ENCODE measurements around the gene REC8. TPM values are rescaled to one million over a fixed set of nuclear protein-coding genes. Genes with fewer than 3 reads are reported as not detected.

REC8 gene
- total and polyA plus RNA-seq, 2 of the 13 experiments (the other 11 are each of a cell fraction or from before 2014, with no cell fraction given), result 3.4 to 14.7 TPM

- TF ChIP-seq MAFG (CRISPR knock-in tag; IDR thresholded peaks at IDR 0.05) (no peak), ZFP36L1 (CRISPR knock-in tag; IDR thresholded peaks at IDR 0.05) (no peak; the same call in 1 of the 2 replicates), ZMYM3 (CRISPR knock-in tag; IDR thresholded peaks at IDR 0.05) (peak; percentile 71), ZNF280B (CRISPR knock-in tag; IDR thresholded peaks at IDR 0.05; ENCODE audit: borderline replicate concordance) (no peak), SPEN (CRISPR knock-in tag; IDR thresholded peaks at IDR 0.05; ENCODE audit: low read depth) (peak; percentile 84), ZNF20 (CRISPR knock-in tag; IDR thresholded peaks at IDR 0.05) (no peak), ZNF451 (CRISPR knock-in tag; IDR thresholded peaks at IDR 0.05) (peak; percentile 78; the same call in 1 of the 2 replicates), TERF1 (CRISPR knock-in tag; IDR thresholded peaks at IDR 0.05) (no peak), GLI4 (CRISPR knock-in tag; IDR thresholded peaks at IDR 0.05; ENCODE audit: borderline replicate concordance) (no peak), HIVEP1 (CRISPR knock-in tag; IDR thresholded peaks at IDR 0.05) (peak; percentile 87), AHR (CRISPR knock-in tag; IDR thresholded peaks at IDR 0.05) (peak; percentile 26; the same call in 1 of the 2 replicates), ZNF703 (CRISPR knock-in tag; IDR thresholded peaks at IDR 0.05; ENCODE audit: borderline replicate concordance) (no peak), AKNA (CRISPR knock-in tag; IDR thresholded peaks at IDR 0.05; ENCODE audit: borderline replicate concordance) (no peak), ZNF83 (CRISPR knock-in tag; IDR thresholded peaks at IDR 0.05; ENCODE audit: borderline replicate concordance) (no peak), HNRNPUL1 (IDR thresholded peaks at IDR 0.05; ENCODE audit: low read depth, low read length) (no peak), MATR3 (CRISPR knock-in tag; IDR thresholded peaks at IDR 0.05) (no peak), POLR2A (IDR thresholded peaks at IDR 0.05; ENCODE audit: insufficient read depth in 1 of 2, low read depth in 2 of 2, low read length in 2 of 2) (peak in 1 of 2 experiments; percentile 76; a peak in 2 of 4 replicates), IKZF4 (CRISPR knock-in tag; IDR thresholded peaks at IDR 0.05; ENCODE audit: borderline replicate concordance, low read depth, not compliant biosample characterization) (peak; percentile 87), ZNF614 (CRISPR knock-in tag; IDR thresholded peaks at IDR 0.05; ENCODE audit: borderline replicate concordance) (peak; percentile 81; the same call in 1 of the 2 replicates), ZNF282 (IDR thresholded peaks at IDR 0.05; ENCODE audit: partially characterized antibody) (no peak), ELF4 (CRISPR knock-in tag; IDR thresholded peaks at IDR 0.05; ENCODE audit: borderline replicate concordance) (no peak), RFXAP (CRISPR knock-in tag; IDR thresholded peaks at IDR 0.05; ENCODE audit: borderline replicate concordance) (peak; percentile 52; the same call in 1 of the 2 replicates), ZNF850 (CRISPR knock-in tag; conservative IDR thresholded peaks at IDR 0.05) (no peak)
These were observed 25.4 kb upstream of the REC8 start, which contains the start of gene PSME2 (continued) for GRCh38 chr14:24146453-24146977.

Measured in HepG2 (cell line).